Sigmoid colon (tissue), 4 donors: Measurements from ENCODE around the gene ATXN7L2.

Experiments
- POLR2A ChIP-seq, 2 donors: fragments of 450-650 bp; IDR thresholded peaks; one replicate each; pipeline ENCODE4 v1.6.1; 2016; ENCODE audit warnings: antibody characterized with exemption in 2 of 2, mild to moderate bottlenecking in 2 of 2, moderate library complexity in 2 of 2
- POLR2AphosphoS5 ChIP-seq, 4 donors: sonication (generic); formaldehyde crosslinking; IDR thresholded peaks; one replicate each; pipeline ENCODE4 v1.6.1; 2017; ENCODE audit warnings: antibody characterized with exemption in 4 of 4
- TF ChIP-seq, protein P1 (sequence below), 4 experiments: fragments of 450-650 bp in 3 of 4; fragments of 200-600 bp in 1 of 4; IDR thresholded peaks; one replicate each; pipeline ENCODE4 v1.5.1; 2016 to 2019; ENCODE audit warnings: antibody characterized with exemption in 4 of 4, mild to moderate bottlenecking in 3 of 4, moderate library complexity in 2 of 4

DNA sequence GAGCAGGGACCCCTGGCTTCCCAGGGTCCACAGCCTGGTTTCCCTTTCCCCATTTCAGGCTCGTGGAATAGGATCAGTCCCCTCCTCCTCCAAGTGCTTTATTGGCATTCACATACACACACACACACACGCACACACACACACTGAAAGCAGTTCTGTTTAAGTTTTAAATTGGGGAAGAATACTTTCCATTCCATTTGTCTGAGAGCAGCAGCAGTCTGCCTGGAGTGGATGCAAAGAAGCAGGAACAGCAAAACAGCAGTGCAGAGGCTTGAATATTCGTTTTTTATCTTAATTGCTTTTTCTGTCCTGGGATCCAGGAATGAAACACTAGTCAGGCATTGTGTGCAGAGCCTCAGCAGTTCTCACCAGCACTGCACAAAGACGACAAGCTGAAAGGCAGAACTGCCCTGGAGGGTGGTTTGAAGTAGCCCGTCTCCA lies 17.3 kb downstream of the ATXN7L2 start:
- TF ChIP-seq, protein P1, sequence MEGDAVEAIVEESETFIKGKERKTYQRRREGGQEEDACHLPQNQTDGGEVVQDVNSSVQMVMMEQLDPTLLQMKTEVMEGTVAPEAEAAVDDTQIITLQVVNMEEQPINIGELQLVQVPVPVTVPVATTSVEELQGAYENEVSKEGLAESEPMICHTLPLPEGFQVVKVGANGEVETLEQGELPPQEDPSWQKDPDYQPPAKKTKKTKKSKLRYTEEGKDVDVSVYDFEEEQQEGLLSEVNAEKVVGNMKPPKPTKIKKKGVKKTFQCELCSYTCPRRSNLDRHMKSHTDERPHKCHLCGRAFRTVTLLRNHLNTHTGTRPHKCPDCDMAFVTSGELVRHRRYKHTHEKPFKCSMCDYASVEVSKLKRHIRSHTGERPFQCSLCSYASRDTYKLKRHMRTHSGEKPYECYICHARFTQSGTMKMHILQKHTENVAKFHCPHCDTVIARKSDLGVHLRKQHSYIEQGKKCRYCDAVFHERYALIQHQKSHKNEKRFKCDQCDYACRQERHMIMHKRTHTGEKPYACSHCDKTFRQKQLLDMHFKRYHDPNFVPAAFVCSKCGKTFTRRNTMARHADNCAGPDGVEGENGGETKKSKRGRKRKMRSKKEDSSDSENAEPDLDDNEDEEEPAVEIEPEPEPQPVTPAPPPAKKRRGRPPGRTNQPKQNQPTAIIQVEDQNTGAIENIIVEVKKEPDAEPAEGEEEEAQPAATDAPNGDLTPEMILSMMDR (IDR thresholded peaks at IDR 0.05): no peak
- no peak for TF ChIP-seq POLR2A (IDR thresholded peaks at IDR 0.05)
- peak in 1 of 4 donors; percentile 12 for TF ChIP-seq POLR2AphosphoS5 (IDR thresholded peaks at IDR 0.05)
